HG02623 (cell line): ENCODE data around the gene MARK3.

Experiments
- ATAC-seq: cut with Tn5 transposase; IDR thresholded peaks from one replicate; pipeline ENCODE4 v1.9.1; 2021; ENCODE audit warnings: moderate library complexity; ENCODE audit not compliant: unreplicated experiment

The MARK3 gene

GRCh38 chr14:103535081-103535890 is 150.1 kb downstream of the MARK3 start:
- ATAC-seq, result no peak

- ATAC-seq, result no peak
Observed at GRCh38 chr14:103535891-103536565, 150.8 kb downstream of the MARK3 start.

GRCh38 chr14:103536693-103537092 is 151.5 kb downstream of the MARK3 start:
- no peak for ATAC-seq

- ATAC-seq, result no peak
Observed at GRCh38 chr14:103537175-103537990, 152.2 kb downstream of the MARK3 start.

- ATAC-seq, result no peak
Observed at GRCh38 chr14:103538291-103539055, 153.3 kb downstream of the MARK3 start.

GRCh38 chr14:103539056-103539825 is 154.0 kb downstream of the MARK3 start:
- no peak for ATAC-seq

- no peak for ATAC-seq
Observed at GRCh38 chr14:103540821-103541708, 155.8 kb downstream of the MARK3 start.

- no peak for ATAC-seq
Observed at GRCh38 chr14:103541709-103542604, 156.7 kb downstream of the MARK3 start.

GRCh38 chr14:103542605-103543088 is 157.4 kb downstream of the MARK3 start:
- no peak for ATAC-seq

GRCh38 chr14:103543140-103543539 is 157.9 kb downstream of the MARK3 start:
- ATAC-seq, result no peak

- no peak for ATAC-seq
Observed at GRCh38 chr14:103543721-103544387, 158.6 kb downstream of the MARK3 start.

- no peak for ATAC-seq
Observed at GRCh38 chr14:103544388-103545218, 159.4 kb downstream of the MARK3 start.

GRCh38 chr14:103545219-103545914 is 160.2 kb downstream of the MARK3 start:
- no peak for ATAC-seq

GRCh38 chr14:103545915-103546651 is 160.9 kb downstream of the MARK3 start:
- ATAC-seq, result no peak
